D721Med (cell line): ENCODE results near the gene PNPLA1.
A peak's percentile ranks its signal among the peaks of the same experiment; 100 is the strongest.

Source experiments
- DNase-seq: peaks from one replicate; pipeline ENCODE4 v3.0.0; 2011; ENCODE audit warnings: low spot score; ENCODE audit not compliant: insufficient read length
- FAIRE-seq: peaks from 2 replicates; lab custom pipeline; 2011; peaks lifted over from hg19 to GRCh38; lab: Jason Lieb, UNC
- CTCF ChIP-seq: IDR thresholded peaks from 2 replicates; pipeline ENCODE4 v1.5.1; 2012; ENCODE audit warnings: mild to moderate bottlenecking, control low read depth; ENCODE audit not compliant: insufficient read depth; ENCODE audit errors: missing control alignments

The PNPLA1 gene

GRCh38 chr6:36239774-36240173, 30.1 kb upstream of the PNPLA1 start:
- TF ChIP-seq CTCF: no peak
- FAIRE-seq (no peak), DNase-seq (no peak)

- FAIRE-seq: no peak
- no peak for TF ChIP-seq CTCF
- DNase-seq: no peak
Observed at GRCh38 chr6:36241728-36242127, 28.1 kb upstream of the PNPLA1 start.

GRCh38 chr6:36242161-36242560, 27.7 kb upstream of the PNPLA1 start:
- FAIRE-seq (no peak), DNase-seq (no peak)
- no peak for TF ChIP-seq CTCF

GRCh38 chr6:36242626-36243025, 27.2 kb upstream of the PNPLA1 start:
- FAIRE-seq (no peak), DNase-seq (no peak)
- TF ChIP-seq CTCF: no peak

GRCh38 chr6:36243562-36244212, 26.2 kb upstream of the PNPLA1 start:
- no peak for DNase-seq
- no peak for TF ChIP-seq CTCF
- no peak for FAIRE-seq

- no peak for TF ChIP-seq CTCF
- FAIRE-seq (no peak), DNase-seq (no peak)
Observed at GRCh38 chr6:36244641-36245280, 25.1 kb upstream of the PNPLA1 start.

GRCh38 chr6:36245572-36246061, 24.2 kb upstream of the PNPLA1 start:
- DNase-seq (no peak), FAIRE-seq (no peak)
- TF ChIP-seq CTCF: peak; percentile 34
